ENCODE measurements around the gene NFYC.

- TF ChIP-seq CTCF (IDR thresholded peaks at IDR 0.05): no peak
- no peak for TF ChIP-seq POLR2AphosphoS5 (IDR thresholded peaks at IDR 0.05)
Measured at GRCh38 chr1:40764981-40765380, 73.5 kb downstream of the NFYC start.

Data from stomach (tissue), 4 donors.